H1 (cell line): ENCODE measurements around the gene NLK. TPM values are rescaled to one million over a fixed set of nuclear protein-coding genes. Genes with fewer than 3 reads are reported as not detected.

ENCODE experiments used
- CTCF ChIA-PET: fragments of 300-600 bp; sonication (Branson Sonifier 250); formaldehyde crosslinking; loops from one replicate; lab custom pipeline; 2021; ENCODE audit not compliant: partially characterized antibody; lab: Charles Lee
- POLR2A ChIA-PET: fragments of 300-600 bp; sonication (Branson Sonifier 250); formaldehyde crosslinking; loops from one replicate; lab custom pipeline; 2021; ENCODE audit warnings: inconsistent platforms; ENCODE audit not compliant: partially characterized antibody; lab: Charles Lee
- DNase-seq, 2 experiments: peaks; one replicate each; pipeline versions ENCODE4 v3.0.0 to v3.0.0-alpha.2; 2010 to 2022; ENCODE audit warnings: low spot score in 2 of 2, low read depth in 1 of 2, mixed read lengths in 1 of 2
- FAIRE-seq: peaks from 2 replicates; lab custom pipeline; 2011; peaks lifted over from hg19 to GRCh38; lab: Jason Lieb, UNC
- H2AFZ ChIP-seq: 2 replicates; pipeline ENCODE4 v1.8.1; 2012; ENCODE audit warnings: low read length, inconsistent platforms
- H2AK5ac ChIP-seq: 2 replicates; pipeline ENCODE4 v1.6.1; 2013; ENCODE audit warnings: low read depth, low read length
- H2BK120ac ChIP-seq: replicated peaks from 2 replicates; pipeline ENCODE3; 2013; ENCODE audit warnings: low read depth, low read length, inconsistent platforms
- H2BK12ac ChIP-seq: 2 replicates; pipeline ENCODE4 v1.6.1; 2013; ENCODE audit warnings: low read depth, low read length
- H2BK15ac ChIP-seq: 2 replicates; pipeline ENCODE4 v1.6.1; 2013; ENCODE audit warnings: low read length
- H2BK20ac ChIP-seq: 2 replicates; pipeline ENCODE4 v1.6.1; 2013; ENCODE audit warnings: low read length
- H2BK5ac ChIP-seq: 2 replicates; pipeline ENCODE4 v1.6.1; 2013; ENCODE audit warnings: low read depth, low read length
- H3K14ac ChIP-seq: 2 replicates; pipeline ENCODE4 v1.6.1; 2013; ENCODE audit warnings: inconsistent platforms; ENCODE audit not compliant: insufficient read length
- H3K18ac ChIP-seq: 2 replicates; pipeline ENCODE4 v1.6.1; 2013; ENCODE audit warnings: low read length; ENCODE audit errors: extremely low read depth
- H3K23ac ChIP-seq: 2 replicates; pipeline ENCODE4 v1.6.1; 2013; ENCODE audit warnings: inconsistent platforms; ENCODE audit not compliant: insufficient read length
- H3K23me2 ChIP-seq: 2 replicates; pipeline ENCODE4 v1.6.1; 2013; ENCODE audit warnings: low read depth, low read length
- H3K27ac ChIP-seq: 2 replicates; pipeline ENCODE4 v1.6.1; 2011; ENCODE audit warnings: low read depth, low read length, inconsistent platforms
- H3K27me3 ChIP-seq, 4 experiments: replicated peaks in 1 of 4; 1 replicate in 1 of 4; 2 replicates in 3 of 4; pipeline versions ENCODE4 v1.6.1 to v1.8.1; 2011 to 2013; ENCODE audit warnings: low read length in 3 of 4, mild to moderate bottlenecking in 3 of 4, inconsistent platforms in 2 of 4, mixed read lengths in 2 of 4, moderate library complexity in 1 of 4; ENCODE audit not compliant: control insufficient read depth in 3 of 4, insufficient read depth in 3 of 4; ENCODE audit errors: extremely low read depth in 1 of 4
- H3K36me3 ChIP-seq, 4 experiments: 2 replicates each; pipeline versions ENCODE4 v1.6.1 to v1.8.1; 2011 to 2013; ENCODE audit warnings: mild to moderate bottlenecking in 4 of 4, low read length in 3 of 4, moderate library complexity in 2 of 4, control low read depth in 1 of 4, inconsistent platforms in 1 of 4; ENCODE audit not compliant: insufficient read depth in 4 of 4, control insufficient read depth in 2 of 4
- H3K4ac ChIP-seq: replicated peaks from 2 replicates; pipeline ENCODE3; 2013; ENCODE audit warnings: low read length, low read depth, mixed read lengths, inconsistent platforms; ENCODE audit not compliant: insufficient read length
- H3K4me1 ChIP-seq, 4 experiments: replicated peaks in 1 of 4; 1 replicate in 1 of 4; 2 replicates in 3 of 4; pipeline versions ENCODE4 v1.6.1 to v1.8.1; 2011 to 2013; ENCODE audit warnings: low read length in 3 of 4, inconsistent platforms in 2 of 4, mixed read lengths in 1 of 4; ENCODE audit not compliant: insufficient read depth in 4 of 4, control insufficient read depth in 3 of 4
- H3K4me2 ChIP-seq, 2 experiments: 2 replicates each; pipeline versions ENCODE4 v1.6.1 to v1.8.1; 2011 to 2013; ENCODE audit warnings: low read depth in 2 of 2, low read length in 2 of 2, control low read depth in 1 of 2, inconsistent platforms in 1 of 2, mild to moderate bottlenecking in 1 of 2; ENCODE audit not compliant: insufficient read depth in 1 of 2
- H3K4me3 ChIP-seq, 4 experiments: fragments of 200-600, 300-600 bp in 1 of 4; sonication (generic), shearing (Covaris generic), sonication (Bioruptor Twin) in 1 of 4; 2 replicates each; pipeline versions ENCODE4 v1.5.1 to v1.8.1; 2011 to 2016; ENCODE audit warnings: low read length in 4 of 4, low read depth in 3 of 4, control low read depth in 2 of 4, inconsistent platforms in 2 of 4, mild to moderate bottlenecking in 2 of 4, mixed read lengths in 1 of 4, moderate library complexity in 1 of 4; ENCODE audit not compliant: insufficient read depth in 2 of 4; ENCODE audit errors: extremely low read depth in 1 of 4
- H3K56ac ChIP-seq: replicated peaks from 2 replicates; pipeline ENCODE3; 2013; ENCODE audit warnings: low read depth, mild to moderate bottlenecking, mixed read lengths, low read length, inconsistent platforms; ENCODE audit not compliant: insufficient read length
- H3K79me1 ChIP-seq: 2 replicates; pipeline ENCODE4 v1.6.1; 2013; ENCODE audit warnings: low read depth, low read length, control low read depth
- H3K79me2 ChIP-seq, 2 experiments: 2 replicates each; pipeline versions ENCODE4 v1.6.1 to v1.8.1; 2012 to 2013; ENCODE audit warnings: low read length in 2 of 2, mild to moderate bottlenecking in 2 of 2, inconsistent platforms in 1 of 2; ENCODE audit not compliant: insufficient read depth in 2 of 2, control insufficient read depth in 1 of 2
- H3K9ac ChIP-seq, 4 experiments: replicated peaks in 1 of 4; 1 replicate in 1 of 4; 2 replicates in 3 of 4; pipeline versions ENCODE4 v1.6.1 to v1.8.1; 2011 to 2013; ENCODE audit warnings: low read depth in 3 of 4, low read length in 3 of 4, control low read depth in 2 of 4, mild to moderate bottlenecking in 2 of 4, moderate library complexity in 2 of 4, inconsistent platforms in 1 of 4; ENCODE audit errors: extremely low read depth in 1 of 4
- H3K9me3 ChIP-seq, 2 experiments: 2 replicates each; pipeline versions ENCODE4 v1.6.1 to v1.8.1; 2012 to 2013; ENCODE audit warnings: mild to moderate bottlenecking in 2 of 2, moderate library complexity in 2 of 2, control low read depth in 1 of 2, inconsistent platforms in 1 of 2, low read depth in 1 of 2, low read length in 1 of 2, mixed read lengths in 1 of 2; ENCODE audit not compliant: insufficient read depth in 2 of 2
- H4K20me1 ChIP-seq, 2 experiments: replicated peaks in 1 of 2; 2 replicates each; pipeline versions ENCODE3 to v1.8.1; 2011 to 2013; ENCODE audit warnings: inconsistent platforms in 2 of 2, low read length in 2 of 2, mild to moderate bottlenecking in 1 of 2; ENCODE audit not compliant: insufficient read depth in 2 of 2, control insufficient read depth in 1 of 2
- H4K5ac ChIP-seq: 2 replicates; pipeline ENCODE4 v1.6.1; 2013; ENCODE audit warnings: low read length, low read depth, mixed read lengths, inconsistent platforms; ENCODE audit not compliant: insufficient read length
- H4K8ac ChIP-seq: 2 replicates; pipeline ENCODE4 v1.8.0; 2013; ENCODE audit warnings: mild to moderate bottlenecking, moderate library complexity, low read length, inconsistent platforms; ENCODE audit not compliant: insufficient read depth; ENCODE audit errors: extremely low read depth
- H4K91ac ChIP-seq: replicated peaks from 2 replicates; pipeline ENCODE3; 2013; ENCODE audit warnings: low read length, mixed read lengths, inconsistent platforms; ENCODE audit not compliant: insufficient read length
- ASH2L ChIP-seq: fragments of 200-600, 300-600 bp; sonication (generic); IDR thresholded peaks from one replicate; pipeline ENCODE4 v1.7.1; 2017; ENCODE audit warnings: low read length
- CHD1 ChIP-seq: IDR thresholded peaks from 2 replicates; pipeline ENCODE4 v1.6.1; 2012; ENCODE audit warnings: low read depth, low read length, improper control_type of control experiment
- CREB1 ChIP-seq: IDR thresholded peaks from 2 replicates; pipeline ENCODE4 v1.6.1; 2012; ENCODE audit warnings: inconsistent platforms
- KDM4A ChIP-seq: IDR thresholded peaks from one replicate; pipeline ENCODE4 v1.7.1; 2012; ENCODE audit warnings: low read depth, mild to moderate bottlenecking, moderate library complexity, low read length, inconsistent platforms; ENCODE audit not compliant: severe bottlenecking
- NANOG ChIP-seq: IDR thresholded peaks from 2 replicates; pipeline ENCODE4 v1.6.1; 2011; ENCODE audit warnings: low read length, low read depth, mild to moderate bottlenecking, inconsistent platforms; ENCODE audit not compliant: insufficient read depth, poor library complexity, severe bottlenecking
- RBBP5 ChIP-seq: IDR thresholded peaks from 2 replicates; pipeline ENCODE4 v1.7.1; 2012; ENCODE audit warnings: low read depth, mild to moderate bottlenecking, inconsistent platforms, low read length, moderate library complexity, borderline replicate concordance
- TAF7 ChIP-seq: optimal IDR thresholded peaks from 2 replicates; pipeline ENCODE3; 2011; ENCODE audit warnings: low read depth, mild to moderate bottlenecking, inconsistent platforms, low read length, moderate library complexity, borderline replicate concordance
- ZNF274 ChIP-seq: IDR thresholded peaks from 2 replicates; pipeline ENCODE4 v1.7.0; 2012; ENCODE audit warnings: low read length, borderline replicate concordance; ENCODE audit errors: extremely low read depth
- WGBS, 2 experiments: shearing (Covaris generic) in 1 of 2; methylation state at CpG; one replicate each; pipeline versions ENCODE4 v1.1.6 to v1.1.7; 2013 to 2015; ENCODE audit warnings: low lambda C conversion rate in 2 of 2, mixed read lengths in 2 of 2, inconsistent platforms in 1 of 2, low coverage in 1 of 2, missing lambda C conversion rate in 1 of 2; ENCODE audit not compliant: insufficient replicate concordance in 2 of 2, insufficient coverage in 1 of 2, insufficient read length in 1 of 2; ENCODE audit errors: extremely low coverage in 1 of 2, missing lambda C conversion rate in 1 of 2; 5-methylcytosine and 5-hydroxymethylcytosine counted together
- polyA plus RNA-seq, 7 experiments: library from polyadenylated mRNA; depleted of rRNA in 3 of 7; stranded (reverse) in 5 of 7; unstranded in 2 of 7; fragments of >200 nt in 5 of 7; fragments of 200-250 nt in 2 of 7; gene quantifications; 1 replicate in 5 of 7; 2 replicates in 1 of 7; 4 replicates in 1 of 7; pipeline versions ENCODE4 v1.2.1 to v1.2.3, GENCODE V29; 2011 to 2013; ENCODE audit warnings: missing spikeins in 2 of 7, mixed read lengths in 2 of 7
- total RNA-seq: library from RNA; stranded (reverse); fragmentation: NEBNext Ultra II Directional; extraction: Animal tissue kit (Norgen Biotek cat#: 25700); gene quantifications from 2 replicates; pipeline ENCODE4 v1.2.1, GENCODE V29; 2021
- TF ChIP-seq, protein P1 (sequence below), 3 experiments: IDR thresholded peaks; 1 replicate in 2 of 3; 2 replicates in 1 of 3; pipeline versions ENCODE4 v1.5.1 to v1.6.1; 2011; ENCODE audit warnings: low read length in 3 of 3, mild to moderate bottlenecking in 3 of 3, inconsistent platforms in 2 of 3, low read depth in 1 of 3, moderate library complexity in 1 of 3; ENCODE audit not compliant: insufficient read depth in 1 of 3; ENCODE audit errors: control extremely low read depth in 1 of 3
- TF ChIP-seq, protein P2 (sequence below): IDR thresholded peaks from 2 replicates; pipeline ENCODE4 v1.6.1; 2011; ENCODE audit warnings: low read depth, mild to moderate bottlenecking, low read length; ENCODE audit not compliant: insufficient read depth
- TF ChIP-seq, protein P3 (sequence below): IDR thresholded peaks from 2 replicates; pipeline ENCODE4 v1.6.1; 2012; ENCODE audit warnings: inconsistent platforms

The NLK gene
- total and polyA plus RNA-seq, 2 of the 8 experiments (the other 6 are each of a cell fraction or from before 2014, with no cell fraction given) = 30.8 to 49.9 TPM

DNA sequence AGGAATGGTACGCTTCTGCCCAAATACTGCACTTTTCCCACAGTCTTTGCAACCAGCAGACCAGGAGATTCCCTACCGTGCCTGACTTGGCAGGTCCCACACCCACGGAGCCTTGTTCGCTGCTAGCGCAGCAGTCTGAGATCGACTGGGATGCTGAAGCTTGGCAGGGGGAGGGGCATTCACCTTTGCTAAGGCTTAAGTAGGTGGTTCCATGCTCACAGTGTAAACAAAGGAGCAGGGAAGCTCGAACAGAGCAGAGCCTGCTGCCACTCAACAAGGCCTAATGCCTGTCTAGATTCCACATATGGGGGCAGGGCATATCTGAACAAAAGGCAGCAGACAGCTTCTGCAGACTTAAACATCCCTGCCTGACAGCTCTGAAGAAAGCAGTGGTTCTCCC lies 169.3 kb downstream of the NLK start:
- Histone ChIP-seq H2BK120ac (no peak overlapping the region), H4K20me1 (no peaks in the 10 kb centered on the region), H3K4me2 (no peak overlapping the region), H3K4me1 (no peaks in the 10 kb centered on the region), H3K23me2 (no peaks in the 10 kb centered on the region), H3K18ac (no peak overlapping the region), H2AFZ (no peak overlapping the region), H3K14ac (no peak overlapping the region), H3K9ac (no peak overlapping the region), H3K27ac (no peak overlapping the region), H2BK15ac (no peak overlapping the region), H2BK20ac (no peak overlapping the region), H3K23ac (no peak overlapping the region), H4K8ac (no peak overlapping the region), H3K79me2 (no peaks in the 10 kb centered on the region; a peak in 1 of 4 replicates), H3K56ac (no peak overlapping the region), H3K9me3 (peaks cover 4 to 7% of the 10 kb centered on the region in 2 experiments; a peak in 2 of 4 replicates), H3K4ac (no peak overlapping the region), H2BK12ac (no peak overlapping the region), H3K79me1 (no peaks in the 10 kb centered on the region), H4K91ac (no peak overlapping the region), H3K27me3 (no peaks in the 10 kb centered on the region), H2AK5ac (no peak overlapping the region), H3K4me3 (no peak overlapping the region), H4K5ac (no peak overlapping the region), H3K36me3 (no peaks in the 10 kb centered on the region), H2BK5ac (no peak overlapping the region)
- CTCF ChIA-PET = no interaction called here
- WGBS, 2 experiments = 92% methylated on average over 7 of the region's 7 CpGs; no CpG with 5 or more reads in 1 of the 2 experiments
- POLR2A ChIA-PET = no interaction called here
- no peak for FAIRE-seq
- DNase-seq = no peak
- TF ChIP-seq TAF7 (no peak), ASH2L (no peak), NANOG (no peak), CHD1 (no peak), RBBP5 (no peak), CREB1 (no peak), KDM4A (no peak), ZNF274 (no peak)
- TF ChIP-seq, protein P1, sequence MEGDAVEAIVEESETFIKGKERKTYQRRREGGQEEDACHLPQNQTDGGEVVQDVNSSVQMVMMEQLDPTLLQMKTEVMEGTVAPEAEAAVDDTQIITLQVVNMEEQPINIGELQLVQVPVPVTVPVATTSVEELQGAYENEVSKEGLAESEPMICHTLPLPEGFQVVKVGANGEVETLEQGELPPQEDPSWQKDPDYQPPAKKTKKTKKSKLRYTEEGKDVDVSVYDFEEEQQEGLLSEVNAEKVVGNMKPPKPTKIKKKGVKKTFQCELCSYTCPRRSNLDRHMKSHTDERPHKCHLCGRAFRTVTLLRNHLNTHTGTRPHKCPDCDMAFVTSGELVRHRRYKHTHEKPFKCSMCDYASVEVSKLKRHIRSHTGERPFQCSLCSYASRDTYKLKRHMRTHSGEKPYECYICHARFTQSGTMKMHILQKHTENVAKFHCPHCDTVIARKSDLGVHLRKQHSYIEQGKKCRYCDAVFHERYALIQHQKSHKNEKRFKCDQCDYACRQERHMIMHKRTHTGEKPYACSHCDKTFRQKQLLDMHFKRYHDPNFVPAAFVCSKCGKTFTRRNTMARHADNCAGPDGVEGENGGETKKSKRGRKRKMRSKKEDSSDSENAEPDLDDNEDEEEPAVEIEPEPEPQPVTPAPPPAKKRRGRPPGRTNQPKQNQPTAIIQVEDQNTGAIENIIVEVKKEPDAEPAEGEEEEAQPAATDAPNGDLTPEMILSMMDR (IDR thresholded peaks at IDR 0.05; ENCODE audit: control extremely low read depth in 1 of 3, insufficient read depth in 1 of 3, low read depth in 1 of 3, low read length in 3 of 3) = no peak
- TF ChIP-seq, protein P2, sequence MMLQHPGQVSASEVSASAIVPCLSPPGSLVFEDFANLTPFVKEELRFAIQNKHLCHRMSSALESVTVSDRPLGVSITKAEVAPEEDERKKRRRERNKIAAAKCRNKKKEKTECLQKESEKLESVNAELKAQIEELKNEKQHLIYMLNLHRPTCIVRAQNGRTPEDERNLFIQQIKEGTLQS = no peak
- TF ChIP-seq, protein P3, sequence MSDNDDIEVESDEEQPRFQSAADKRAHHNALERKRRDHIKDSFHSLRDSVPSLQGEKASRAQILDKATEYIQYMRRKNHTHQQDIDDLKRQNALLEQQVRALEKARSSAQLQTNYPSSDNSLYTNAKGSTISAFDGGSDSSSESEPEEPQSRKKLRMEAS = no peak
